Inflammatory macrophage treated with lipopolysaccharide for 1 hour (primary cell): Measurements from ENCODE around the gene NR2F1.

Source experiments
- DNase-seq, 2 donors: peaks; one replicate each; pipeline ENCODE4 v3.0.0-alpha.2; 2020 to 2022

The NR2F1 gene

DNA sequence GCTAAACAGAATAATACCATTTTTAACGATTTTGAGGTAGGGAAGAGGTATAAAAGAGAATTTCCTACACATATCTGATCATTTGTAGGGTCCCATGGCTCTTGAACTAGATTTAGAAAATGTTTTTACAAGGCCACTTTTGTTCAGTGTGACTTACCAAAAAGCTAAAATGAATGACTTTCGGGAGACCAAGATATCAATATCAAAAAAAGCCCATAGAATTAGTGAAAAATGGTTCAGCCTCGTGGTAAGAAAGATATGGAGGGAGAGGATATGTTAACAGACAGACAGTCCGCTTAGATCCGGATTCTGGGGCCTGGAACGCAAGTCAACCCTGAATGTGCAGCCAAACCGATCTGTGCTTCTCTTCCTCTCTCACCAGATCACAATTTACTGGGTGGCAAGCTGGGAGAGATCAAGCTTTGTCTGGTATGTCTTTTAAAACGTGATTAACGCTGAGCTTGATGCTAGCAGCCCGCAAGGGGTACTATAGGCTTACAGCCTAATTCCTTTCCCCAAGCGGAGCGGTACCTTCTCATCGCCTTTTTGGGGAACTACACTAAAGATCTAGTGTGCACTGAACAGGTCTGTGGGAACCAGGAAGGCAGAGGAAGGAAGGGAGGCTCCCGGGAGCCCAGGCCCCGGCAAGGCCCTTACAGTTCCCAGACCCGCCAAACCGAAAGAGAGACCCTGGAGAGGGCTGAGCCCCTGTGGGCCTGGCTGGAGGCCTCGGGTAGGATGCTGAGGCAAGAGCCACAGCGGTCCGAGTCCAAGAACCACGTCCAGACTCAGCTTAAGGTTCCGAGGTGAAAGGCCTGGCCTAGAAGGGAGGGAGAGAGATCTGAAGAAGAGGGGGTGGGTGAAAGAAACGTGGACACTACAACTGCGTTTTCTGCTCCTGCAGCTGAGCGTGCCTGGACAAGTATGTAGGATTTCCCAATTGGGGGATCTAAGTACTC, 4.9 kb upstream of the NR2F1 start:
- no peak for DNase-seq

DNA sequence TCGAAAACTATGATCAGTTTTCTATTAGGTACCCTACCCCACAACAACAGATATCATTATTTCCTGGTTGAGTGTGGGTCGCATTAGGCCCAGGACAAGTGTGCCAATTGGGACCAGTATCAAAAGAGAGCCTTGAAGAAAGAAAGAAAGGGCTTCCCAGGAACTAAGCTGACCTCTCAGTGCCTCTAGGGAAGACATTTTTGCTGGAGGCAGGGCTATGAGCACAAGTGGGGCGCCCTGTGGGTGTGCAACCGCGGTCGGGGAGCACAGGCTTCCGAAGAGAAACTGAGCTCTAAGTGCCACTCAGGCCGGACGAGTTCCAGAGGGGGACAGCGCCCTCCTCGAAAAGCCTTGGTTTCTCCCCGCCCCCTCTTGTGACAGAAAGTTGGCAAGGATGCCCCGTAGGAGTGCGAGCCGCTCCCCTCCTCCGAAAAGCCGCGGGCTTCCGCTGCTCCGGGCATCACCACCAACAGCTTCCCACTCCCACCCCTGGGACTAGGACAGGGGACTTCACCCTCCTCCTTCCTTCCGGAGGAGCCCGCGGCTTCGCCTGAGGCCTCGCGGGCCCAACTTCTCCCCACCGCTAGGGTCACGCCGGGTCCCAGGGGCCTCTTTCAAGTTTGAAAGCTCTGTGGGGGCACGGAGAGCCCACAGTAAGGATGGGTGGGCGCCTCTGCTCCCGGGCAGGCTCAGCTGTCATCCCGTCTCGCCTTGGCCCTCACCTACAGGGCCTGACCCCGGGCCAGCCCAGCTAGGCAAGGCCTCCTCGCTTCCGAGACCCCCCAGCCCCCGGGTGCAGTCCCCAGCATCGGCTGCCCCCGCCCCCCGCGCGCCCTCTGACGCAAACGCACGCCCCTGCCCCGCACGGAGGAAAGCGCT, 4.0 kb upstream of the NR2F1 start:
- DNase-seq, result no peak

DNA sequence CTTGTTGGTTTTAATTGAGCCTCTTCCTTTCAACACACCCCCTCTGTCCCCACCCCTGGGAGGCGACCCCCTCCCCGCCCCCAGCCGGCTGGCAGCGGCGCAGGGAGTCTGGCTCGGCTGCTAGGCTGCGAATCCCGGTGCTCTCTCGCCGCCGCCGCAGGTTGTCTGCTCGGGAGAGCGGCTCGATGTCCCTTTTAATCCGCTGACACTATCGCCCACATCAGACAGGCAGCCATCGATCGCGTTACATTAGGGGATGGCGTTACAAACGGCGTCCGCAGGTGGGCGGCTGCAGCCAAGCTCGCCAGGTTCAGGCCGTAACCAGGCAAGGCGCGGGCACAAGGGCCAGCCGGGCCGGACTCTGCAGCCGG, 3.3 kb upstream of the NR2F1 start:
- DNase-seq, result no peak

DNA sequence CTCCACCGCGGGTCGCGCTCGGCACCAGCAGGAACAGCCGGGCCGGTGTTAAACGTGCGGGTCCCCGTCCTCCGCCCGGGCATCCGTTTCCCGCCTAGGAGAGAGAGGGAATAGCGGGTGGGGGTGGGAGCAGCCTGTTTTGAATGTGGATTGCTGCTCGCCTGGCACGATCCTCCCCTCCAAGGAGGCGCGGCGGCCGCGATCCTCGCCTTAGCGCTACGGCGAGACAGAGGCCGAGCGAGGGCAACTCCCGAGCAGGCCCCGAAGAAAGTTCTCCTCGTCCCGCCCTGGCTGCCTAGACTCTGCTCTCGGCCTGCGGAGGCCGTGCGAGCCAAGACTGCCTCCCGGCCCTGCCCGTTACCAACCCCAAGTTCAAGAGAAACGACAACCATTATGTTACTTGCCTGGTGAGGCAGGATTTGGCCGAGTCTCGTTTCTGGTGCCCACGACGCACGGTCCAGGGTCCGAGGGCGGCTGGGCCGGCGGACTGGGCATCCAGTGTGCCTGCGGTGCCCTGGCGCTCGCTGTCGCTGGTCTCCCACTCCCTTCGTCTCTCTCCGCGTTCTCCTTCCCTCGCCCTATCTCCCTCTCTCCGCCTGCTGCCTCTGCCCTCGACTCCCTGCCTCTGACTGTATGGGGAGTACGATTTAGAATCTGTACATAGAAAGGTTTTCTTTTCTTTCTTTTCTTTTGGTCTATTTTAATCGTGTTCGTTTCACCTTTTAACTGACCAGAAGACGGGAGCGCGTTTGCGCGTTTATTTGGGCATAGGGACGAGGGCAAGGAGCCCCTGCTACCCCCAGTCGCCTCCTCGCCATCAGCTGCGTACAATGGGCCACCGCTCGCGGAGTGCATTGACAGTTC, 2.7 kb upstream of the NR2F1 start:
- no peak for DNase-seq

DNA sequence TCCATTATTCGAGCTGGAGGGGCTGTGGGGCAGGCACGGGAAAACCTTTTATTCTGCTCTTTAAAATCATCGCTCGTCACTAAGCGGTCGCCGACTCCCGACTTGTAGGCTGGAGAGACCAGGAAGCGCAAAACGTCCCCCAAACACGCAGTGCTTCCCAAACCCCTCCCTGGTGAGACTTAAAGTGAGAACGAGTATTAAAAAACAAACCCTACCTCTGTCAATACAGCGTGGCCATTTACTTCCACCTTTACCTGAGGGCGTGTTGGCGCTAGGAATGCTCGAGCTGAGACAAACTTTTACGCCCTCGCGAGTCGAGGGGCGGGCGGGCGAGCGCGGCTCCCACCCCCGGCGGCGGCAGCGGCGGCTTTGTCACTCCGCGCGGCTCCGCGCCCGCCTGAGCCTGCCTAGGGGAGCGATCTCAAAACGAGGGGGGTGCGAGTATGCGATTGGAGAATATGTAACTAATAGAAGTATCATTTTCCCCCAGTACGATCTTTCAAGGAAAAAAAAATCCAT, 2.0 kb upstream of the NR2F1 start, which contains the start of gene NR2F1-AS1:
TSS of gene NR2F1-AS1 (minus strand) at position 293 of the 519 bp plus-strand sequence.
- no peak for DNase-seq

DNA sequence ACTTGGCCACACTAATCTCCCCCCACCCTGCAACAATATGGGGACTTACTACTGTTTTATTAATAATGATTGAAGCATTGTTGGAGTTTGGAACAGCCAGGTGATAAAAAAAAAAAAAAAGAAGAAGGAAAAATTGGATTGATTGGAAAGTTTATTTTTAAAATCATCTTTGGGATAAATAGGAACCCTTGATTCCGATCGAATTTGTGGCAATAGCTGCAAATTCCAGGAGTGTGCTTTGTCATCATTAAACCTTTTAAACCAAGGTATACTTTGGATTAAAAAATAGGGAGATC, 907 bp upstream of the NR2F1 start:
- DNase-seq, result no peak

DNA sequence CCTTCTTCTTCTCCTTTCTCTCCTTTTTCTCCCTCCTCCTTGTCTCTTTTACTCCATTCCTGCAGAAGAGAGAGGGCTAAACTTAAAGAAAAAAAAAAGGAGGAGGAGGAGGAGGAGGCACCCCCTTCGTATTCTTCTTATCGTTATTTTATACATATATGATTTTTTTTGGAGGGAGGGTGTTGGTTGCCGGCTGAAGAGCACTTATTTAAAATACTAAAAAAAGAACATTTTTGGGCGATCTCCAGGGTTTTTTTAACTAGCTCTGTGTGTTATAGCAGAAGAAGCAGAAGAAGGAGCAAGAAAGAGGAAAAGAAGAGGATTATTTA, 381 bp downstream of the NR2F1 start:
- DNase-seq, result no peak

DNA sequence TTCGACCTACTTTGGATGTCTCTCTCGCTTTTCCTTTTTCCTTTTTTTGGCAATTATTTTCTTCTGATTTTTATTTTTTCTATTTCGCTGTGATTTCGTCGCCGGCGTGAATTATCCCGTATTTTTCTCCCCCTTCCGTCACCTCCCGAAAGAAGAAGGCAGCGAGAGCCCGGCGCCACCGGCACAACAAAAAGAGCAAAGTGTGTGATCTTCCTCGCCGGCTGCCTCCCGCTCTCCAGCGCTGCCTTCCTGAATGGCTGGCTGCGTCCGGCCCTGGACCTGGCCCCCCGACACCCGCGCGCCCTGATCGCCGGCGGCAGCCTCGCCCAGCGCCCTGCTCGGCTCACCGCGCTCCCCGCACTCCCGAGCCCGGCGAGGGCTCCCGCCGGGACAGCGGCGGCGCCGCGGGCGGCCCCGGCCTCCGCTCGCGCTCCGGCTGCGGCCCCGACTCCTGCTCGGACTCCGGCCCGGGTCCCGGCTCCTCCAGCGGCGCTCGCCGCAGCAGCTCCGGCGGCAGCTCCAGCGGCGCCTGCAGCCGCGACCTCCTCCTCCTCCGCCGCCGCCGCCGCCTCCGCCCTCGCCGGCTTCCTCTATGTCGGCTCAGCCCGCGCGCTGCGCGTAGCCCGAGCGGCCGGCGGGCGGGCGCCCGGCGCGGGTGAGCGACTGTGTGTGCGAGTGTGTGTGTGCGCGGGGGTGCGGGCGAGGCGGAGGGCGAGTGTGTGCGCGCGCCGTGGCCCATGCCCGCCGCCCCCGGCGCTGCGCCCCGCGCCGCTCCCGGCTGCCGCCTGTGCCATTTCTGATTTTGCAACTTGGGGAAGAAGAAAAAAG, 960 bp downstream of the NR2F1 start:
- DNase-seq, result peak in 1 of 2 donors; percentile 40

DNA sequence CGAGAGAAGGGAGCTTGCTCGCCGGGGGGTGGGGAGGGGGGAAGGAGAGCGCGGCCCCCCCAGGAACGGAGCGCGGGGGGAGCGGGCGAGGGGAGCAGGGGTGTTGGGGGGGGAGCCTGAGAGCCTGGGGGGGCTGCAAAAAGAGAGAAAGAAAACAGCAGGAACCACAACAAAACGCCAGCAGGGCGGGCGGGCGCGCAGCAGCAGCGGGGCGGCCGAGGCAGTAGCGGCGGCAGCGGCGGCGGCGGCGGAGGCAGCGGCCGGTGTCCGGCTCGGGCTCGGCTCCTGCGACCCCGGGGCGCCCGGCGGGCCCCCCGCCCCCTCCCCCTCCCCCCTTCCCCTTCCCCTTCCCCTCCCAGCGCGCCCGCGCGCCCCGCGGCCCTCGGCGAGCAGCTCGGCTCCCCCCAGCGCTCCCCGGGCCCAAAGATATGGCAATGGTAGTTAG, 1.6 kb downstream of the NR2F1 start:
- no peak for DNase-seq

DNA sequence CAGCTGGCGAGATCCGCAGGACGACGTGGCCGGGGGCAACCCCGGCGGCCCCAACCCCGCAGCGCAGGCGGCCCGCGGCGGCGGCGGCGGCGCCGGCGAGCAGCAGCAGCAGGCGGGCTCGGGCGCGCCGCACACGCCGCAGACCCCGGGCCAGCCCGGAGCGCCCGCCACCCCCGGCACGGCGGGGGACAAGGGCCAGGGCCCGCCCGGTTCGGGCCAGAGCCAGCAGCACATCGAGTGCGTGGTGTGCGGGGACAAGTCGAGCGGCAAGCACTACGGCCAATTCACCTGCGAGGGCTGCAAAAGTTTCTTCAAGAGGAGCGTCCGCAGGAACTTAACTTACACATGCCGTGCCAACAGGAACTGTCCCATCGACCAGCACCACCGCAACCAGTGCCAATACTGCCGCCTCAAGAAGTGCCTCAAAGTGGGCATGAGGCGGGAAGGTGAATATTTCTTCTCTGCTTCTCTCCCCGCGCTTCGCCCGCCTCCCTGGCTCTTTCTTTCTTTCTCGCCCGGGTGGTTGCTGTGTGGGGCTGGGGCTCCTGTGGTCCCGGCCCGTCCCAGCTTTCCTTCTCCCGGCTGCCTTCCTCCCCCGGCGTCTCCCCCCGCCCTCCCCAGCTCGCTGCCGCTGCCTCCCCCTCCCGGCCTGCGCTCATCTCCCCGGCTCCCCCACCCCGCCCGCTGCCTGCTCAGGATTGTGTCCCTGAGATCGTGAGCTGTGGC, 2.2 kb downstream of the NR2F1 start:
- no peak for DNase-seq

DNA sequence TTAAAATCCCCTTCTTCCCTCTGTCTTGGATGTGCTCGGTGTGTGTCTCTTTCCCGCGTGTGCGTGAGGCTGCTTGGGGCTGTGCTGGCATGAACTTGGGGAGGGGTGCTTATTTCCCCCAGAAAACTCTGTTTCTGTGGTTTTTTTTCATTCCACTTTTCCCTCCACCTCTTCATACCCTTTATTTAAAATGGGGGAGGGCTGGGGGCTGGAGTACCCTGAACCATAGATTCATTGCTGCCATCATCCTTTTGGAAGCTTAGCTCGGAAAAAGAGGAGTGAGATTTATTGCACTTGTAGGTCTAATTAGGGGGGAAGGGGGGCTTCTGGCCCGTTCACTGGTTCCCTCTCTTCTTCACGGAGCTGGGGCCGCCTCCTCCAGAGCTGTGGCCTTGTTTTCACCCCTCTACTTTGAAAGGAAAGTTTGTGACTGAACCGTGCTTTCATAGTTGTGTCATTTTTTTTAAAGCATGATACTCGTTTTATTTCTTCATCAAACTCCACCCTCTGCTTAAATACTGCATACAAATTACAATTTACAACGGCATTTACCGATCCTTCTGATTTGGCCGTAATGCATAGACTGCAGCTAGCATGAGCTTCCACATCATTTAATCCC, 2.9 kb downstream of the NR2F1 start:
- DNase-seq, result no peak

DNA sequence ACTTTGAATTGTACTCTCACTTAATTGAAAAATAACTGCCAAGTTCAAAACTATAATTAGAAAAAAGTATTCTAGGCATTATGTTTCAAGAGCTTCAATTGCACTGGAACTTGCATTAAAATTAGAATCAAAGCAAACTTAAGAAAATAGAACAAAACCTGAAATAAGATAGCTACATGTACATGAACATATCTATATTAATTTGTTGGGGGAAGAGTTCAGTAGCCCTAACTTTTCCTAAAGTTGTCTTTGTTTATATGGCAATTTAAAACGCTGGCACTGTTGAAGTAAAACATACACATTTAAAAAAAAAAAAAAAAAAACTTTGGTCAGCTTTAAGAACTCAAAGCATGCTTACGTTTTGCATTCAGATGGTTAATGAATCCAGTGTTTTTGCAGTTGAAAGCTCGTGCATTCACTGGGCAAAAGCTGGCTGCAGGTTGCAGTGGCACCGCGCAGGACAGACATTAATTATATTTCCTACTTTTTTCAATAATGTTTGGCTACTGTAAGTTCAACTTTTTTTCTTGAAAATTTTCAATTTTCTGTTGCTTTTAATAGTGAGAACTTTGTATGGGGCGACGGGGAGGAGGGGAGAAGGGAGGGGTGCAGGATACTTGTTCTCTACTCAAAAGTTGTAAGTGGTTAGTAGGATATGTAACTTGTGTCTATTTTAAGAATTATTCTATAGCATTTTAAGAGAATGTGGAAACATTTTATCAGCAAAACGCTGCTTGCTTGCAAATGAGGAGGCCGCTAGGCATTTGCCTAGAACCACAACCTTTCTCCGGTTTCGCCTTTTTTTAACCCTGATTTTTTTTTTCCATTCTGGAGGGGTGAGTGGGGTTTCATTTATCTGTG, 3.9 kb downstream of the NR2F1 start:
- no peak for DNase-seq

DNA sequence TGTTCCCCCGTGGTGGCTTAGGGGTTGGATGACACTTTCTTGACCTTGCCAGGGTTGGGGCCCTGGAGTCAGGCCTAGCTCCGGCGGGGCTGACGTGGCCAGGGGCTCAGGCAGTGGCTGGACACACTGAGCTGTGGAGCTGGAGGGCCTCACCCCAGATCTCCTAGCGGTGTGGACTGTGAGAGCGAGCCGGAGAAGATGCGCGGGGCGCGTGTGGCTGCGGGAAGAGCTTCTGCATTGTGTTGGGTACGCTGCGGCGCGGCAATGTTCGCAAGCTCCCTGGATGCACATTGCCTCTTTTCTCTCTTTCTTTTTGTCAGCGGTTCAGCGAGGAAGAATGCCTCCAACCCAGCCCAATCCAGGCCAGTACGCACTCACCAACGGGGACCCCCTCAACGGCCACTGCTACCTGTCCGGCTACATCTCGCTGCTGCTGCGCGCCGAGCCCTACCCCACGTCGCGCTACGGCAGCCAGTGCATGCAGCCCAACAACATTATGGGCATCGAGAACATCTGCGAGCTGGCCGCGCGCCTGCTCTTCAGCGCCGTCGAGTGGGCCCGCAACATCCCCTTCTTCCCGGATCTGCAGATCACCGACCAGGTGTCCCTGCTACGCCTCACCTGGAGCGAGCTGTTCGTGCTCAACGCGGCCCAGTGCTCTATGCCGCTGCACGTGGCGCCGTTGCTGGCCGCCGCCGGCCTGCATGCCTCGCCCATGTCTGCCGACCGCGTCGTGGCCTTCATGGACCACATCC, 4.8 kb downstream of the NR2F1 start:
- DNase-seq, result no peak

DNA sequence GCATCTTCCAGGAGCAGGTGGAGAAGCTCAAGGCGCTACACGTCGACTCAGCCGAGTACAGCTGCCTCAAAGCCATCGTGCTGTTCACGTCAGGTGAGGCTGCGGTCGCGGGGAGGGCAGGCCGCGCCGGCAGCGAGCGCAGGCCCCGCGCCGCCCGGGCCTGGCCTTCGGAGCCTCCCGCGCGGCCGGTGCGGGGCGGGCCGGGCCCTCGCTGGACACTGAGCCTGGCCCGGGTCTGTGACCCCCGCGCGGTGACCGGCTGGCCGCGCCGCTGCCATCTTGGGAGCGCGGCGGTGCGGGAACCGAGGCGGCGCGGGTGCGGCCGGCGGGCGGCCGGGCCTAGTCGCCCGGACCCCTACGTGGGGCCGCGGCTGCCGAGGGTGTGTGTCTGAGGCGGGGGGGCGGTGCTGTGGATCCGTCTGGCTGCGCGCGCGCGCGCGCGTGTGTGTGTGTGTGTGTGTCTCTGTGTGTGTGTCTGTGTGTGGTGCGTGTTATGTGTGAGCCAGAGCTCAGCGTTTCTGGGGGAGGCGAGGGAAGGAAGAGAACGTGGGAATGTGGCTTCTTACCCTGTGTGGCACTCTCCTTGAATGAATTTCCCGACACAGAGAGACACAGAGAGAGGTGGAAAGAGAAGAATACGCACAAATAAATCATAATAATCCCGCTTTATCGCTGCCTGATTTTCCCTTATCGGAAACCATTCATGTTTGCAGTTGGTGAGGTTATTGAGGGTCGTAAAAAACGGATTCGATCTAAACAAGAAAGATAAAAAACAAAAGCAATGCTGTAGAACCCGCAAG, 5.5 kb downstream of the NR2F1 start:
- DNase-seq, result no peak

DNA sequence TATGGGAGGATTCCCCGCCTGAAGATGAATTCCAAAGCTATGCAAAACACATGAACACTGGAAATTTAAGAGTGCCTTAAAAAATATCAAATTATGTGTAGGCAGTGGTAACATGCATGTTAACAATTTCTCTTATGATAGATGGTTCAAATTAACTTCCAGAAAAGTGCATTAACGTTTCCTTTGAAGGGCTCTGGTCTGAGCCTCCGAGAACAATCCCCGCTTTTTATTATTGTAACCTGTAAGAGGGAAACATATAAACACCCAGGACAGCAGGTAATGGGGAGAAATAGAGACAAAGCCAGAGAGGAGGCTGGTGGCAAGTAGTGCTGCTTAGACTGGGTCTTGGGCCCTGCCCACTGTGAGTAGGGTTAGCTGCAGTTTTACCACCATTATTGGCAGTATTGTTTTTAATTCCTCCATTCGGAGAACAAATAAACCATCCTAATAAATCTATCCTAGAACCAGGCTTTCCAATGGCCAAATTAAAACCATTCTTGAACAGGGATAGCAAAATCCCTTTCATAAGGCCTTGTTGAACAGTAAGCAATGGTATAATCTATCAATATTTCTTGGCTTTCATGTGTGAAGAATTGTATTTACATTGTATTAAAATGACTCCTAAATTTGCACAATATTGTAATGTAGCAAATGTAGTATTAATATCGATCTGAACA, 6.3 kb downstream of the NR2F1 start:
- no peak for DNase-seq

DNA sequence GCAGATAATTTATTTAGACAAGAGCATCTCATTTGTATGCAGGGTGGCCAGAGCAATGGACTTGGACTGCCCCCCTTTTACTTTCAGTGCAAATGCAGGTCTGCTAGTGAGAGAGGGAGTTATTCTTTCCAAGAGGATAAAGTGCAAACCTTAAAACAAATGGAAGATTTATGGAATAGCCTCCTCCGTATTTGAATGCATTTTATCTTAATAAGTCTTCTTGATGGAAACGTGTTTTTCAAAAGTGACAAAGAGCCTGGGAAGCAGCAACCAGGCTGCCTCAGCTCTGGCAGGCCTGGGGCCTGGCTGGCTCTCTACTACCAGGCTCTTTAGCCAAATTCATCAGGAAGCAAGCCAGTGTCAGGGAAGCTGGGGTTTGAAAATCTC, 6.8 kb downstream of the NR2F1 start:
- DNase-seq, result no peak

DNA sequence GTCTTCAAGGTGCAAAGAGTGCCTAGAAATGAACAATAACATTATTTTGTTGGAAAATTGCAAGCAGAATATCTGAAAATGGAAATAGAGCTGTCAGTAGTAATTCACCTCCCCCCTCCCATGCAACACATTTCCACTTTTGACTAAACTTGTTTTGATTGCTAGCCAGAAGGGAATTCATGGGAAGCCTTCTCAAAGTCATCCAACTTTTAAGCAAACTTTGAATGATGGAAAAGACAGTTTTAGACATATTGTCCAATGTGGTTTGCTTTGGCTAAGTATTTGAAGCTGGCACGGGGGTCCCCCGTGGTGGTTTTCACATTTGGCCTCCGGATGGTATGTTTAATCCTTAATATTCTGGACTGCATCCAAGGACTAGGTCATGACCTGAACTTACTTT, 7.5 kb downstream of the NR2F1 start:
- no peak for DNase-seq
